UCSD-AML1 (cell line): ENCODE results near the gene PRKAB1.

Experiments used
- DNase-seq: peaks from one replicate; lab custom pipeline; 2025; ENCODE audit not compliant: unreplicated experiment; lab: John Stamatoyannopoulos, UW

PRKAB1 gene

DNA sequence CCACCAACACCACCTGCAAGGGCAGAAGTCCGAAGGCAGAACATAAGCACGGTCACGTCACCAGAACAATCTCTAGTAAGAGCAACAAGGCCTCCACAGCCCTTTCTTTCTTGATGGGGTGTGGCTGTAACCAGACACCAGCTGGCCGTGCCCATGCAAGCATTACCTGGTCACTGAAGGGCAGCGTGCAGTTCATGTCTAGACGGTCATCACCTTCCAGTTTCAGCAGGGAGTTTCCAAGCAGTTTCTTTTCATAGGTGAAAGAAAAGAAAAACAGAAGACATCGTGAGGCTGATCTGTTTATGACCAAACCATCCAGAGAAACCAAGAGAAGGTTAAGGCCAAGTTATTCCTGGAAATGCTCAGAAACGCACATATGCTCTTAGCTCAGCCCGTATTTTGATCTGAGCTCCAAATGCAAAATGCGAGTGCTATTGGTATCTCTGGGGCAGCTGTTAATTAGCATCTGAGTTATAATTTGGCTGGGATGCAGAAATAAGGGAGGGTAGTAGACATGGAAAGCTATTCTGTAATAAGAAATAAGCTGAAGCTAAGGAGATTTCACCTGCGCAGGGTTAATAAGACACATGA, 42.5 kb downstream of the PRKAB1 start:
- no peak for DNase-seq

DNA sequence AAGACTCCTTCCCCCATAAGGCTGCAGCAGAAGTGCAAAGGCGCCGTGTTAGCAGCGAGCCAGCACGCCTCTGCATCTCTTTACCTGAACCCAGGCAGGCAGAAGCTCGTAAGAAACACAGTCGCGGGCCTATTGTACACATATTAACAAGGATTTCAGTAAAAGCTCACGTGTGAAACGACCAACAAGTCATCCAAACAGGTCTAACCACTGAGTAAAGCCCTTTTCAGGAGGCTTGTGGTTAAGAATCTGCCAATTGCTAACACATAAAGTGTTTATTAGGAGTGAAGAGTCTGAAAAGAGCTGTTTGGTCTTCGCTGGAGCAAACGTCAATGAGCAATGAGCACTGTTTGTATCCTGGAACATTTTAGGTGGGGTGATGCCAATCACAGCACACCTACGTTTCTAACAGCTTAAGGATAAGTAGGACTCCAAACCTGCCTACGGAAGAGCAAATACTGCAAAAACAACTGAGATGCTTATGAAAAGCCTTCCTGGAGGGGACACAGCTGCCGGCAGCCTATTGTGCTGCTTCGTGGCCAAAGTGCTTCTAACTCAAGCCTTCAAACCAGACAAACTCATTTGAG, 43.1 kb downstream of the PRKAB1 start:
- DNase-seq = no peak

DNA sequence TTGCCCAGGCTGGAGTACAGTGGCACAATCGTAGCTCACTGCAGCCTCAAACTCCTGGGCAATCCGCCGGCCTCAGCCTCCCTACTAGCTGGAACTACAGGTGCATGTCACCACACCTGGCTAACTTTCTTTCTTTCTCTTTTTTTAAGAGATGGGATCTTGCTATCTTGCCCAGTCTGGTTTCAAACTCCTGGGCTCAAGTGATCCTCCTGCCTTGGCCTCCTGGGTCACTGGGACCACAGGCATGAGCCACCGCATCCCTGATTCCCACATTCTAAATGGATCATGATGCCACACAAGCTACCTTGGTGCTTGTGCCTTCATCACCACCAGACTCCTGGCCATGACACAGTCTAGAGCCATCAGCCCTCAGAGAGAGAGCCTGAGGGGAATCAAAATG, 43.8 kb downstream of the PRKAB1 start:
- DNase-seq = no peak

DNA sequence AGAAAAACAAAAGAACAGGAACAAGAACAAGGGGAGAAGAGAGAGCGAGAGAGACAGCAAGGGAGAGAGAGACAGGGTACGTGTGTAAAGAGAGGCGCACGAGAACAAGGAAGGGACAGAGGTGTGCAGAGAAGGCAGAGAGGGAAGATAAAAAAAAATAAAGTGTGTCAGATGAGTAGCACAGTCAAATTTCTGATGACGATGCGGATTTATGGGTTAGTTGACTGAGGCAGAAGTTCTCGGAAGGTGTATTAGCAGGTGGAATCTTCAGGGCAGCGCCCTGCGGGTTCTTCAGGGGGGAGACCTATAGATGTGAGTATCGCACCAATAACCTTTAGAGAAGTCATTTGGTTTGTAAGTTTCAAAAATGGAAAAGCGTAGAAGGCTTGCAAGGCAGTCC, 44.8 kb downstream of the PRKAB1 start:
- no peak for DNase-seq

DNA sequence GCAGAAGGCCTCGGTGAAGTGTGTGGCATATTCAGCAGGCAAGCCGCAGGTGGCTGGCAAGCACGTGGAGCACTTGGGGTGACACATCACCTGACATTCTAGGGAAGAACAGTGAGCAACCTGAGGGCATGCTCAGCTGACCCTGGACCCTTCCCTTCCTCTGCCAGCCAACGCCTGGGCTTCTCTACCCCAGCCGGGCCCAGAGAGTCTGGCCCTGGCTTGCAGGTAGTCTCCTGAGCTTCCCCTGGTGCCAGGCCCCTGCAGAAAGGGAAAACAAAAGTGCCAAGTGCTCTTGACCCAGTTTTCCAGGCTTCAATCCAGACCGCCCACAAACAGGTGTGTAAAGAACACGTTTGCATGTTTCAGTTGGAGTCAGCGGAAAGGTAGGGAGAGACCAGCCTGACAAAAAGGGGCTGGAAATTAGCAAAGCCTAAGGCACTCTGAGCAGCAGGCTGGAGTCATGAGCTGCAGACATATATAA, 45.7 kb downstream of the PRKAB1 start:
- no peak for DNase-seq

DNA sequence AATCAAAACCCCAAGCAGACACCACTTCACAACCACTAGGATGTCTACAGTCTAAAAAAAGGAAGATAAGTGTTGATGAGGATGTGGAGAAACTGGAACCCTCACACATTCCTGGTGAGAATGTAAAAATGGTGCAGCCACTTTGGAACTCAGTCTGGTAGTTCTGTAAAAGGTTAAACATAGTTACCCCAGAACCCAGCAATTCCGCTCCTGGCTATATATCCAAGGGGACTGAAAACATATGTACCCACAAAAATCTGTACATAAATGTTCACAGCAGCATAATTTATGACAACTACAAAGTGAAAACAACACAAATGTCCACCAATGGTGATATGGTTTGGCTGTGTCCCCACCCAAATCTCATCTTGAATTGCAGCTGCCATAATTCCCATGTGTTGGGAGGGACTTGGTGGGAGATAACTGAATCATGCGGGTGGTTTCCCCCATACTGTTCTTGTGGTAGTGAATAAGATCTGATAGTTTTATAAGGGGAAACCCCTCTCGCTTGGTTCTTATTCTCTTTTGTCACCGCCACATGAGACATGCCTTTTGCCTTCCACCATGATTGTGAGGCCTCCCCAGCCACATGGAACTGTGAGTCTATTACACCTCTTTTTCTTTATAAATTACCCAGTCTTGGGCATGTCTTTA, 46.8 kb downstream of the PRKAB1 start:
- no peak for DNase-seq

DNA sequence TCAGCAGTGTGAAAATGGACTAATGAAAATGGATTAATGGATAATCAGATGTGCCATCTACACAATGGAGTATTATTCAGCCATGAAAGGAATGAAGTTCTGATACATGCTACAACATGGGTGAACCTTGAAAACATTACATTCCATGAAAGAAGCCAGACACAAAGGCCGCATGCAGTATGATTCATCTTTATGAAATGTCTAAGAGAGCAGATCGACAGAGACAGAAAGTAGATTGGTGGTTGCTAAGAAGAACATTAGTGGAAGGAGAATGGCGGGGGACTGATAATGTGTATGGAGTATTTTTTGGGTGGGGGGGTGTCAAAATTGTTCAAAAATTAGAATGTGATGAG, 47.3 kb downstream of the PRKAB1 start:
- no peak for DNase-seq

DNA sequence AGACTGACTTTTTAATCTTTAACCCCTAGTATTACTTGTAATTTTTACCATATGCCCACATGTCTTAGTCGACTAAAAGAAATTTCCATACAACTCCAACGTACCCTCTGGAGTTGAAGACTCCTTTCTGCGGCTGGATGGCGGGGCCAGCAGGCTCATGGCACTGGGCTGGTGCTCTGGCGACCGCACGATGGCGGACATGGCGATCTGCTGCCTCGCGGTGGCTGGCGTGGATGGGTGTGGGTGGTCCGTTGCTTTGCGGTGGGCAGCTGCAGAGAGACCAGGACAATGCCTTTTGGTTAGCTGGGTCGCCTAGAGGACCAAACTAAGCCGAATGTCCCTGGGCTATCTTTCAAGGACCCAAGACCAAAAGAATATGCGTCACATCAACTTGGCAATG, 50.2 kb downstream of the PRKAB1 start:
- no peak for DNase-seq

DNA sequence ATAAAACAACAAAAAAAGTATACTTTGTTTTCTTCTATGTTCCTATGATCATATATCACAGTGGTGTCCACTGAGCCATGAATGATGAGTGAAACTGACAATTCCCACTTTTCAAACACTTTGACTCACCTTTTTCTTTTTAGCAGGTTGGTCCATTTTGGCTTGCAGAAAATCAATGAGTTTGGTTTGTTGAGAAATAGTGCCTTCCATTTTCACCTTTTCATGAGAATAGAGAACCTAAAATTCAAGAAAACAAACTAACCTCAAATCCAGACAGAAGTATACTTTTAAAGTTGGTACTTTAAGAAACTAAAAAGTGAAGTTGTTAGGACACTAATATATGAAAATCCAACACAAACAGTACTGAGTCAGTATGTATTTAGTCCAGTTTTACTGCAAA, 52.4 kb downstream of the PRKAB1 start:
- DNase-seq = no peak

DNA sequence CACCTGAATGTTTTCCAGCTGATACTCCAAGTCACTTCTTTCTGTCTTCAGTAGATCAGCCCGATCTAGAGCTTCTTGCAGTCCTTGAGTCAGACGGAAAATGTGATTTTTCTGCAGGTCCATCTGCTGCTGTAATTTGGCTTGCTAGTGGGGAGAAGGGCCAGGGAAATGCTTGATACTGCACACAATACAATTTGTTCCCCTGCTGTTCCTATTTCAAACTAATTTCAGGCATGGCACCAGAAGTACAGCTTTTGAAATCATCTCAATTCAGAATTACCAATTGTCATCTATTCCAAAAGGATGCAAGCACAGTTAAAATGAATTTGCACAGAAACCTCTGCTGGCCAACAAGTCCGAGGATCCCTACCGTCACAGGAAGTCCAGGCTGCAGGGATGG, 53.4 kb downstream of the PRKAB1 start:
- no peak for DNase-seq

DNA sequence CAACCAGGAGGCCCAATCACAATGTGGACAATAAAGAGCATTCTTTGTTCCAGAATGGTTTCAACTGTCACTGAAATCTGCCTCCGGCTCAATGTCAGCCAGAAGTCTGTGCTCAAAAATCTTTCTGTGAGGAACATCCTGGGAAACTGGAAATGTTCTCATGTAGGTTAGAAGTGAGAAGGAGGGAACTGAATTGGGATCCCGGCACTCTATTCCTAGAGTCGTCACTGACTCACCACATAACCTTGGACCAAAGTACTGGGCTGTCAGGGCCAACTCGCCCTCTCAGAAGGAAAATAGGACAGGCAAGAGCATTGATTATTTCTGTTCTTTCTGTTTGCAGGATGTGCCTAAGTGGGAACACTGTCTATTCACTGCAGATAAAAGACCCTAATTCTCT, 57.6 kb downstream of the PRKAB1 start:
- no peak for DNase-seq

DNA sequence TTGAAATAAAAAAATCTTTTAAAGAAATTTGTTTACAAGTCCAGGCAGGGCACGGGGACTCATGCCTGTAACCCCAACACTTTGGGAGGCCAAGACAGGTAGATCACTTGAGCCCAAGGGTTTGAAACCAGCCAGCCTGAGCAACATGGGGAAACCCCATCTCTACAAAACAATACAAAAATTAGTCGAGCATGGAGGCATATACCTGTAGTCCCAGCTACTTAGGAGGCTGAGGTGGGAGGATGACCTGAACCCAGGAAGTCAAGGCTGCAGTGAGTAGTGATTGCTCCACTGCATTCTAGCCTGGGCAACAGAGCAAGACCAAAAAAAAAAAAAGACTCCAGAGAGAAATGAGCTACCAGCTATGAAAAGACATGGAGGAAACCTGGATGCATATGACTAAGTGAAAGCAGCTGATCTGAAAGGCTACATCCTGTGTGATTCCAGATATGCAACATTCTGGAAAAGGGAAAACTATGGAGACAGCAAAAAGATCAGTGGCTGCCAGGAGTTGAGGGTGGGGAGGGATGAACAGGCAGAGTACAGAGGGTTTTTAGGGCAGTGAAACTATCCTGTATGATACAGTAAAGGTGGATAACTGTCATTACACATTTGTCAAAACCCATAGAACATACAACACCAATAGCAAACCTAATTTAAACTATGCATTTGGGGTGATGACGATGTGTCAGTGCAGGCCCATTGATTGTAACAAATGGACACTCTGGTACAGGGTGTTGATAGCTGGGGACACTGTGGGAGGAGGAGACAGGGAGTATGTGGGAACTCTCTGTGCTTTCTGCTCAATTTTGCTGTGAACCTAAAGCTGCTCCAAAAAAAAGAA, 59.9 kb downstream of the PRKAB1 start:
- DNase-seq = no peak

DNA sequence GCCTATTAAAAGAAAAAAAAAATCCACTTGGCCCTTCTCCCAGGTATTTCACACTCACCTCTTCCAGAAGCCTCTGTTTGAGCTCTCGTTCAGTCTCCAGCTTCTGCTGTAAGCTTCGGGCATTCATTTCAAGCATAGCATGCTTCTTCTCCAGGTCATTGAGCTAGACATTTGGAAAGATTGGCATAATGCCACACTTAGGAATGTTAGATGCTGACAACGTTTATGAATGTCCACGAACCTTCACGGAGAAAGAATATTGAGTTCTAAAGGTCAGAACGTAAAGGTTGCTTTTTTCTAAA, 60.5 kb downstream of the PRKAB1 start:
- DNase-seq = no peak

DNA sequence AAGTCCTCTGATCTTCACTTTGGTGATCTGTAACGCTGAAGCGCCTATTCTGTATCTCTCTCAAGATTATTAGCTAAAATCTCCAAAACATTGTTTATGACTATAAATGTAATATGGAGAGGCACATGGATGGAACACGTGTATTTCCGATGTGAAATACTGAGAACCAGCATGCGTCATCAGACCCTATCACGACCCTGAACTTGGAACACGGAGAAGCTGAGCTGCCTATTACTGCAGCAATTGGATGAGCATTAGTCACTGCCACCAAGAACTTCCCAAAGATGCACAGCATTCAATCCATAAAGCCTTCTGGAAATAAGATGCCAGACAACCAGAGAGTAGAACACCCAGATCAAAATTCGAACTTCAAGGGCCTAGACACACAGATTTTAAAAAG, 61.9 kb downstream of the PRKAB1 start:
- no peak for DNase-seq

DNA sequence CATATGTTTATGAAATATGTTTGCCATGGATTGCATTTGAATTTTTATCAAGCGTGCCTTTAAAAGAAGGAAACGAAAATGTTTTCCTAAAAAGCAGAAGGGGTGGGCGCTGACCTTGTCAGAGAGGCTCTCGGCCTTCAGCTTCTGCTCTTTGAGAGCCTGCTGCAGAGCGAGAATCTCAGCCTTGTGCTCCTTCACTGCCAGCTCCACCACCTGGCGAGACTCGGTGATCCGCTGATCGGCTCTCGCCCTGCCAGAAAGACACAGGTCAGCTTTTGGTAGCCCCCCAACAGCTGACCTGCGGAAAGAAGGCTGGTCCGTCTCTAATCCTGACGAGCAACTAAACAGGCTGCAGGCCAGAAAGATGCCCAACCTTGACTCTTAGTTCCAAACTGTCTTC, 62.4 kb downstream of the PRKAB1 start:
- no peak for DNase-seq
